ENCODE results near the gene NUBP2. TPM values are rescaled to one million over a fixed set of nuclear protein-coding genes. Genes with fewer than 3 reads are reported as not detected.
A peak's percentile ranks its signal among the peaks of the same experiment; 100 is the strongest.

NUBP2 gene
- total RNA-seq, 1 experiment from 2014 or later: 152 TPM

- peaks cover 2% of the 10 kb centered on the region for H3K36me3 ChIP-seq (replicated peaks; ENCODE audit: control insufficient read depth, insufficient read depth, low read length)
- no peak overlapping the region for H3K4me3 ChIP-seq (ENCODE audit: insufficient read depth, low read depth, low read length)
- DNase-seq: no peak
- H3K27me3 ChIP-seq (ENCODE audit: control insufficient read depth, insufficient read depth, low read length): no peaks in the 10 kb centered on the region
Measured at GRCh38 chr16:1765826-1766225, 16.9 kb upstream of the NUBP2 start.

- no peak for DNase-seq
- no peaks in the 10 kb centered on the region for H3K27me3 ChIP-seq (ENCODE audit: control insufficient read depth, insufficient read depth, low read length)
- no peak overlapping the region for H3K4me3 ChIP-seq (ENCODE audit: insufficient read depth, low read depth, low read length)
- peaks cover 2% of the 10 kb centered on the region for H3K36me3 ChIP-seq (replicated peaks; ENCODE audit: control insufficient read depth, insufficient read depth, low read length)
Measured at GRCh38 chr16:1766231-1766630, 16.5 kb upstream of the NUBP2 start.

GRCh38 chr16:1766701-1767100 is 16.1 kb upstream of the NUBP2 start:
- DNase-seq: no peak
- H3K36me3 ChIP-seq (replicated peaks; ENCODE audit: control insufficient read depth, insufficient read depth, low read length): peaks cover 2% of the 10 kb centered on the region
- H3K27me3 ChIP-seq (ENCODE audit: control insufficient read depth, insufficient read depth, low read length): no peaks in the 10 kb centered on the region
- no peak overlapping the region for H3K4me3 ChIP-seq (ENCODE audit: insufficient read depth, low read depth, low read length)

- Histone ChIP-seq H3K36me3 (replicated peaks; ENCODE audit: control insufficient read depth, insufficient read depth, low read length) (peaks cover 2% of the 10 kb centered on the region), H3K4me3 (ENCODE audit: insufficient read depth, low read depth, low read length) (no peak overlapping the region), H3K27me3 (ENCODE audit: control insufficient read depth, insufficient read depth, low read length) (no peaks in the 10 kb centered on the region)
- DNase-seq: no peak
Measured at GRCh38 chr16:1767116-1767994, 15.4 kb upstream of the NUBP2 start.

GRCh38 chr16:1768061-1768766 is 14.5 kb upstream of the NUBP2 start:
- Histone ChIP-seq H3K36me3 (replicated peaks; ENCODE audit: control insufficient read depth, insufficient read depth, low read length) (peaks cover 2% of the 10 kb centered on the region), H3K27me3 (ENCODE audit: control insufficient read depth, insufficient read depth, low read length) (no peaks in the 10 kb centered on the region), H3K4me3 (ENCODE audit: insufficient read depth, low read depth, low read length) (no peak overlapping the region)
- DNase-seq: no peak

- H3K4me3 ChIP-seq (ENCODE audit: insufficient read depth, low read depth, low read length): no peak overlapping the region
- H3K27me3 ChIP-seq (ENCODE audit: control insufficient read depth, insufficient read depth, low read length): no peaks in the 10 kb centered on the region
- DNase-seq: no peak
- H3K36me3 ChIP-seq (replicated peaks; ENCODE audit: control insufficient read depth, insufficient read depth, low read length): peaks cover 2% of the 10 kb centered on the region
Measured at GRCh38 chr16:1768767-1769401, 13.9 kb upstream of the NUBP2 start.

- H3K4me3 ChIP-seq (ENCODE audit: insufficient read depth, low read depth, low read length): peak overlapping the region; percentile 98; the same call in 1 of the 2 replicates
- DNase-seq: peak; percentile 71
- H3K27me3 ChIP-seq (ENCODE audit: control insufficient read depth, insufficient read depth, low read length): no peaks in the 10 kb centered on the region
- H3K36me3 ChIP-seq (replicated peaks; ENCODE audit: control insufficient read depth, insufficient read depth, low read length): peaks cover 2% of the 10 kb centered on the region
Measured at GRCh38 chr16:1769402-1770300, 13.1 kb upstream of the NUBP2 start.

GRCh38 chr16:1770328-1771187 is 12.2 kb upstream of the NUBP2 start:
- H3K4me3 ChIP-seq (ENCODE audit: insufficient read depth, low read depth, low read length): peak overlapping the region; percentile 98
- no peaks in the 10 kb centered on the region; the same call in none of the 2 replicates for H3K36me3 ChIP-seq (replicated peaks; ENCODE audit: control insufficient read depth, insufficient read depth, low read length)
- peak; percentile 89 for DNase-seq
- H3K27me3 ChIP-seq (ENCODE audit: control insufficient read depth, insufficient read depth, low read length): no peaks in the 10 kb centered on the region

- DNase-seq: peak; percentile 95
Measured at GRCh38 chr16:1771188-1771863, 11.4 kb upstream of the NUBP2 start, which contains the start of gene NME3. Gene NME3, minus strand, starts transcription at chr16:1771543. Its CDS starts 9 bp downstream, at chr16:1771534.

GRCh38 chr16:1771864-1772361 is 10.8 kb upstream of the NUBP2 start:
- Histone ChIP-seq H3K4me3 (ENCODE audit: insufficient read depth, low read depth, low read length) (peak overlapping the region; percentile 98), H3K27me3 (ENCODE audit: control insufficient read depth, insufficient read depth, low read length) (no peaks in the 10 kb centered on the region), H3K36me3 (replicated peaks; ENCODE audit: control insufficient read depth, insufficient read depth, low read length) (no peaks in the 10 kb centered on the region; the same call in none of the 2 replicates)
- peak; percentile 85 for DNase-seq

More at GRCh38 chr16:1771188-1771863, 11.4 kb upstream of the NUBP2 start, which contains the start of gene NME3:
- Histone ChIP-seq H3K36me3 (replicated peaks; ENCODE audit: control insufficient read depth, insufficient read depth, low read length) (no peaks in the 10 kb centered on the region; the same call in none of the 2 replicates), H3K4me3 (ENCODE audit: insufficient read depth, low read depth, low read length) (peak within 1 kb of the TSS; percentile 98), H3K27me3 (ENCODE audit: control insufficient read depth, insufficient read depth, low read length) (no peaks in the 10 kb centered on the region)

- H3K4me3 ChIP-seq (ENCODE audit: insufficient read depth, low read depth, low read length): peak within 1 kb of the TSS; percentile 98
- H3K27me3 ChIP-seq (ENCODE audit: control insufficient read depth, insufficient read depth, low read length): no peaks in the 10 kb centered on the region
- H3K36me3 ChIP-seq (replicated peaks; ENCODE audit: control insufficient read depth, insufficient read depth, low read length): no peaks in the 10 kb centered on the region; the same call in none of the 2 replicates
- DNase-seq: peak; percentile 81
Measured at GRCh38 chr16:1772362-1772907, 10.3 kb upstream of the NUBP2 start, which contains the start of gene EME2. Gene EME2, plus strand, starts transcription at chr16:1772810. Its CDS starts 418 bp downstream, at chr16:1773228.

Measured in H7 (cell line).